MG63 (cell line): ENCODE results near the gene BHLHA15. TPM values are rescaled to one million over a fixed set of nuclear protein-coding genes. Genes with fewer than 3 reads are reported as not detected.

Experiments used
- DNase-seq: peaks from one replicate; pipeline ENCODE4 v3.0.0-alpha.2; 2020
- H3K27me3 ChIP-seq: fragments of 250-450 bp; sonication (Bioruptor Pico); 2 replicates; pipeline ENCODE4 v1.5.1; 2020; ENCODE audit warnings: mild to moderate bottlenecking, moderate library complexity
- H3K36me3 ChIP-seq: fragments of 250-450 bp; sonication (Bioruptor Pico); 2 replicates; pipeline ENCODE4 v1.5.1; 2020; ENCODE audit warnings: mild to moderate bottlenecking, moderate library complexity
- H3K4me3 ChIP-seq: fragments of 250-450 bp; sonication (Bioruptor Pico); 2 replicates; pipeline ENCODE4 v1.5.1; 2020; ENCODE audit warnings: mild to moderate bottlenecking, moderate library complexity
- H3K9me3 ChIP-seq: fragments of 250-450 bp; sonication (Bioruptor Pico); 2 replicates; pipeline ENCODE4 v1.5.1; 2020; ENCODE audit warnings: mild to moderate bottlenecking, moderate library complexity
- total RNA-seq: library from RNA; depleted of rRNA; stranded (reverse); fragments of >200 nt; shearing (Covaris generic); gene quantifications from 2 replicates; pipeline ENCODE4 v1.2.3, GENCODE V29; 2014; ENCODE audit warnings: low replicate concordance

The BHLHA15 gene
- total RNA-seq, 1 experiment from 2014 or later, result not detected

DNA sequence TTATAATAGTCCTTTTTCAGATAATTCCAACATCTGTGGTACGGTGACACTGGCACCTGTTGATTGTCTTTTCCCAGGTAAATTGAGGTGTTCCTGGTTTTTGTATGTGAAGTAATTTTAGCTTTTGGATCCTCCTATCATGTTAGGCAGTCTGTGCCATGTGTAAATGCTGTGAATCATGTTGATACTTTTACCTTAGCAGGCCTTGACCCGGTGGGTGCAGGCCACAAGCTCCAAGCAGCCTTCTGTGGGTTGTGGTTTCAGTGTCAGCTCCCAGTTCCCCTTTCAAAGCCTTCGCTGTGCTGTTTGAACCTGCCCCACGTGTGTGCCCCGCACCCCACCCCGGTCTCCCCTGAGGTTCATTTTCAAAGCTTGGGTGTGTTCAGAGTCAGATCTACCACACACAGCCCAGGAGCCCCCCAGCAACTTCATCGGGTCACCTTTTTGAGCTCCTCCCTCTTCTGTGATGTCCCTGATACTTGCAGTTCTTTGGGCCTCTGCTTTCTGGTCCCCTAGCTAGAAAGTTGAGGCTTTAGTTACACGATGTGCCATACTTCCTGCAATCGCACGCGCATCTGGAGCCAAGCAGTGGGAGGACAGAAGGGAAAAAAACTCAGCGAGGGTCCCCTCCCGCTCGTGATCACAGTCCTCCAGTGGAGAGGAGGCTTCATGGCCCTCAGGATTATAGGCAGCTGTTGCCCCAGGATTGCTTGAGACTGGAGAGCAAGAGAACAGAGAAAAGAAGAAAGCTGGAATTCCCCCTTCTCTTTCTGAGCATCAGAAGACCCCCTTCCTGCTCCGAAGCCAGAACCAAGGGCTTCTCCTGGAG lies 8.7 kb upstream of the BHLHA15 start:
- Histone ChIP-seq H3K9me3 (no peaks in the 10 kb centered on the region), H3K27me3 (no peaks in the 10 kb centered on the region), H3K4me3 (no peak overlapping the region), H3K36me3 (no peaks in the 10 kb centered on the region)
- no peak for DNase-seq

DNA sequence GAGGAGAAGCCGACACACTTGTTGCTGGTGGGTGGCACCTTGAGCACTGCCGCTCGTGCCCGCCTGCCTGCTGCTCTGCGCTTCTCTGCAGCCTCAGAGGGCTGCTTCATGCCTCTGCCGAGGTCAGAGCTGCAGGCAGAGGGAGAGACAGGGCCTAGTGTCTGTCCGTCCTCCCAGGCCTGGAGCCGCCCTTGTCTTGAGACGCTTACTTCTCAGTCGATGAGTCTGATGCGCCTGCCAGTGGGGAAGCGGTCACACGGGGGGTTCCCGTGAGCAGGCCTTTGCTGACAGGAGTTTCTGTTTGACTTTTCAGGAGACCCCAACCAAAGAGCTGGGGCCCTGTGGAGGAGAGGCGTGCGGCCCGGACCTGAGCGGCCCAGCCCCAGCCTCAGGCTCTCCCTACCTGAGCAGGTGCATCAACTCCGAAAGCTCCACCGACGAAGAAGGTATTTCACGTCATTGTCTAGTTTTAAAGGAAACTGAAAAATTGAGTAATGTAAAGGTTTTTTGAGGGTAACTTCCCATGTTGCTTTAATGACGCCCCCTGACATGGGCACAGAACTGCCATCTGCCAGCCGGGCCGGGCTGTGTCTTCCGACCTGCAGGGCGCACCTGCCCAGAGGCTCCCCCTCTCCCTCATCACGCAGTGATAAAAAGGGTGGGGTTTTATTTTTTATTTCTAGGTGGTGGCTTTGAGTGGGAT lies 7.8 kb upstream of the BHLHA15 start:
- no peaks in the 10 kb centered on the region for H3K27me3 ChIP-seq
- no peaks in the 10 kb centered on the region for H3K36me3 ChIP-seq
- no peaks in the 10 kb centered on the region for H3K9me3 ChIP-seq
- DNase-seq, result no peak
- H3K4me3 ChIP-seq, result no peak overlapping the region

DNA sequence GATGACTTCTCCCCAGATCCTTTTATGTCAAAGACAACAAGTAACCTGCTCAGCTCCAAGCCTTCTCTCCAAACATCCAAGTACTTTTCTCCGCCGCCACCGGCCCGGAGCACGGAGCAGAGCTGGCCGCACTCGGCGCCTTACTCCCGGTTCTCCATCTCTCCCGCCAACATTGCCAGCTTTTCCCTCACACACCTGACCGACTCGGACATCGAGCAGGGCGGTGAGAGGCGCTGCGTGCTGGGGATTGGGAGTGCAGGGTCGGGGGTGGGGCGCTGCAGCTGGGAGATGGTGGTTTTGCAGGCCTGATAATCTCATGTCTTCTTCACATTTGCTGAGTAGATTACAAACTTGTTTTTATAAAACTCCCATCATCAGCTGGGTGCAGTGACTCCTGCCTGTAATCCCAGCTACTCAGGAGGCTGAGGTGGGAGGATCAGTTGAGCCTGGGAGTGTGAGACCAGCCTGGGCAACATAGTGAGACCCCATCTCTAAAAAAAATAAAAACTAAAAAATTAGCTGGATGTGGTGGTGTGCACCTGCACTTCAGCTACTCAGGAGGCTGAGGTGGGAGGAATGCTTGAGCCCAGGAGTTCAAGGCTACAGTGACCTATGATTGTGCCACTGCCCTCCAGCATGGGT lies 7.2 kb upstream of the BHLHA15 start:
- DNase-seq, result no peak
- Histone ChIP-seq H3K9me3 (no peaks in the 10 kb centered on the region), H3K27me3 (no peaks in the 10 kb centered on the region), H3K4me3 (no peak overlapping the region), H3K36me3 (no peaks in the 10 kb centered on the region)

DNA sequence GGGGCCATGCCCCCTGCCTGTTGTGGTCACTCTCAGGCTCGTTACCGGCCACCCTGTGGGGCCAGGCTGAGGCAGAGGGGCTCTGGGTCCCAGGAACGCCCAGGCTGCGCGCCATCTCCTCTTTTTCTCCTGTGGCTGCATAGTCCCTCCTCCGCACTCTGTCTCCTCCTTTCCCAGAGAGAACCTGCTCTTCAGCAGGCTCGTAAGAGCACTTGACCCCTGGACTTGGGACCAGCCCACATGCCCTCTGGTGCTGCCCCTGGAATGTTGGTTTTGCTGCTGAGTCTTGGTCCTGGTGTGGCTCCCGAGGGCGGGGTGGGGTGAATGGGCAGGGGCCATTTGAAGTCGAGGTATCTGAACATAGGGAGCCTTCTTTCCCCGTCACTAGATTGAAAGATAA lies 6.6 kb upstream of the BHLHA15 start:
- H3K36me3 ChIP-seq, result no peaks in the 10 kb centered on the region

DNA sequence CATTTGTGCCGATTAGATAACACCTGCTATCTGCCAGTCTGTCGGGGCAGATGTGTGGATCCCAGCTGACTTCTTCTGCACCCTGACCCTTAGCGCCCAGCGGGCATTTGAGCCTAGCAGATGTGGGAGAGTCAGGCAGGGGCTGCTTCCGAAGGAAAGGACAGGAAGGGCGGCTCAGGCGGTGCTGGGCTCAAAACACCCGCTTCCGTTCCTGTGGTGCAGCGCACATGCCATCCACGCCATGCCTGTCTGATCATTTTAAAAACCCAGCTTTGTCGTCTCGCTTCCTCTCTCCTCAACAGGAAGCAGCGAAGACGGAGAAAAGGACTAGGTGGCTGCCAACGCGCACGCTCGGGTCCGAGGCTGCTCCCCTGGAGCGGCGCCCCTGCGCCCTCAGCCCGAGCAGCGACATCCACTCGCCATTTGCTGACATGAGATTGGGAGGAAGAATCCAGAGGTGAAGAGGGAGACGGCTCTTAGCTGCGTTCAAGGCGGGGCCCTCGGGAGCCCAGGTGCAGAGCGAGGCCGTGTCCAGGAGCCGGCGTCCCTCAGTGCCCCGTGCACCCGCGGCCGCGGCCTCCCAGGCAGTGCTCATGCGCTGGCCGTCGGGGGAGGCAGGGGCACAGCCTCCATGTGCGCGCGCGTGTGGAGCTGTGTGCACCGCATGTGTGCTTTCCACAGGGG lies 5.9 kb upstream of the BHLHA15 start:
- H3K36me3 ChIP-seq, result no peaks in the 10 kb centered on the region
- DNase-seq, result no peak
- H3K9me3 ChIP-seq, result no peaks in the 10 kb centered on the region

More for the DNA sequence above, 6.6 kb upstream of the BHLHA15 start:
- no peaks in the 10 kb centered on the region for H3K27me3 ChIP-seq
- no peak for DNase-seq
- H3K9me3 ChIP-seq, result no peaks in the 10 kb centered on the region
- no peak overlapping the region for H3K4me3 ChIP-seq

DNA sequence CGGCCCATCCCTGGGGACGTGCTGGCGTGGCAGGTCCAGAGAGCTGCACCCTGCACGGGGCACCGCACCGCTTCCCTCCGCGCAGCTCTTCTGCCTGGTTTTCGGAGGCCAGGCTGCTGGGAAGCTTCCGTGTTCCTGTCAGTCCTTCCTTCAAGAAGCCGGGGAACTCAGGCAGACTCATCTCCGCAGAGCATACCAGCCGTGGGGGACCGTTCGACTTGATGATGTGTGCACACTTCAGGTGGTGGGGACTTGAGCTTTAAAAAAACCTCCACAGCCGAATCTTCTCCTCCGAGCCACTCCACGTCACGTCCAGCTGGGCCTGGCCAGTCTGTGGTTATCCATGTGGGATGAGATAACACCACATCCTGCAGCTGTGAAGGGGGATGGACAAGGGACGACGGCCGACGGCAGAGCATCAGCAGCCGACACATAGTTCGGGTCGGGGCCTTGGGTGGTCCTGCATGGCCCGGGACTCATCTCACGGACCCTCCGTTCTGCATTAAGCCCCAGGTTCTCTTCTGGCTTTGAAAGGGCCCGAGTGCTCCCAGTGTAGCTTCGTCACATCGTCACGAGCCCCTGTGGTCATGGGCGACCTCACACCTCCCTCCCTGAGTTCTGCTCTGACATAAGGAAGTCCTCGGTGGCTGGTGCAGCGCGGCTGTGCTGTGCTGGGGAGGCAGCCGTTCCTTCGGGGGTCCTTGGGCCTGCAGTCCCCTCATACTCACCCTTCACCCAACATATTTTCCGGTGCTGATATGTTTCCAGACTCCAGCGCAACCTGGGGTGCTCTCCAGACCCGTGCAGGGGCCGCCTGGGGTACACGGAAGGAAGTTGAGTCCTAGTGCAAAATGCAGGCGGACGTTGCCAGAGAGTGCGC lies 4.5 kb upstream of the BHLHA15 start:
- Histone ChIP-seq H3K4me3 (no peak overlapping the region), H3K36me3 (no peaks in the 10 kb centered on the region), H3K9me3 (no peaks in the 10 kb centered on the region), H3K27me3 (no peaks in the 10 kb centered on the region)
- no peak for DNase-seq

More for the DNA sequence above, 5.9 kb upstream of the BHLHA15 start:
- no peaks in the 10 kb centered on the region for H3K27me3 ChIP-seq
- no peak overlapping the region for H3K4me3 ChIP-seq

DNA sequence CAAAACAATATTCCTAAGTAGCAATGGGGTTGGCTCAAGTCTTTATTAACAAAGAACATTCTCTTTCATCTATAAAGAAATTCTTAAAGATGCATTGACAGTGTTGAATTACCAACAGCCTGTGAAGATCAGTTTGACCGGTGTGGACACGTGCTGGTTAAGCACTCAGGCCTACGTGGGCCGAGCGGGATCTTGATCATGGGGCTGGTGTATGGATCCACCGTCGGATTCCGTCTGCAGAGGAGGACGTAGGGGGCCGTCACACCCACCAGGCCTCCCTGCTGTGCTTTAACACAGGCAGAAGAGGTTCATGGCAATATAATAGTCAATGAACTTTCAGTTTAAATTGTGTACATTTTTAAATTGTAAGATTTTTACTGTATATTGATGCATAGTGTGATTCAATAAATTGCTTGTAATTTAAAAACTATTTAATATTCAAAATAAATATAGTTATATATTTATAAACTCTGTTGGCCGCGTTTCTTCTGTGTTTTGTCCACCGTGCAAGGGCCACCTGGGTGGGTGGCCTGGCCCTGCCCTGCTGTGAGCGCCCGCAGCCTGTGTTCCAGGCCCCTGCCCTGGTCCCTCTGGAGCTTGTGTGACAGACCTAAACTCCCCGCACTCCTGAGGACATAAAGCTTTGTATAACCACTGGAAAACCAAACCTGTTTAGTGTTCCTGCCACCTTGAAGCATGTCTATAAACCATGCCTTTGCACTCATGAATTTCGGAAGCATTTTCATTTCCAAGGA lies 1.9 kb upstream of the BHLHA15 start:
- no peak for DNase-seq
- Histone ChIP-seq H3K36me3 (no peaks in the 10 kb centered on the region), H3K9me3 (no peaks in the 10 kb centered on the region), H3K27me3 (no peaks in the 10 kb centered on the region), H3K4me3 (no peak overlapping the region)

DNA sequence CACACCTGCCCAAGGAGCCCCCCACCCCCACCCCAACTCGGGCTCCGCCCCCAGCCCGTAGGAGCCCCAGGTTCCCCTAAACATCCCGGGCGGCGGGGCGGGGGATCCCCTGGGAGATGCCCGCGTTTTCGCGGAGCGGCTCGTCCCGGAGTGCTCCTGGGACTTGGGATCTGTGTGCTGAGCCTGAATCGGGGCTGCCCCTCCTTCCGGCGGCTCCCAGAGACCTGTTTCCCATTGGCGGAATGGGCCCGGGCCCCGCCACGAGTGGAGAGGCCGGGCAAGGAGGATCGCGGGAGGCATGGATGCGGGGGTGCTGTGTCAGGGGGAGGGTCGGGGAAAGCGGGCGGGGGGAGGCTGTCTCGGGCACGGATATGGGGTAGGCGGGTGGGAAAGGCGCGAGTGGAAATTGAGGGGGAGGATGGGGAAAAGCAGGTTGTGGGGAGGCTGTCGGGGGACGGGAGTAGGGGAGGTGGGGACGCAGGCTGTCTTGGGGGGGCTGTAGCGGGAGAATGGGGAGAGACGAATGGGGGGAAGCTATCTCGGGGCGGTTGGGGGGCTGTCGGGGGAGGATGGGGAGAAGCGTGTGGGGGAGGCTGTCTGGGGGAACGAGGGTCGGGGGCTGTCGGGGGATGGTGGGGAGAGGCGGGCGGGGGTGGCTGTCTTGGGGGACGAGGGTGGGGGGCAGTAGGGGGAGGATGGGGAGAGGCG lies 572 bp upstream of the BHLHA15 start:
- Histone ChIP-seq H3K9me3 (no peaks in the 10 kb centered on the region), H3K27me3 (no peaks in the 10 kb centered on the region), H3K36me3 (no peaks in the 10 kb centered on the region), H3K4me3 (no peak overlapping the region)
- DNase-seq, result no peak

DNA sequence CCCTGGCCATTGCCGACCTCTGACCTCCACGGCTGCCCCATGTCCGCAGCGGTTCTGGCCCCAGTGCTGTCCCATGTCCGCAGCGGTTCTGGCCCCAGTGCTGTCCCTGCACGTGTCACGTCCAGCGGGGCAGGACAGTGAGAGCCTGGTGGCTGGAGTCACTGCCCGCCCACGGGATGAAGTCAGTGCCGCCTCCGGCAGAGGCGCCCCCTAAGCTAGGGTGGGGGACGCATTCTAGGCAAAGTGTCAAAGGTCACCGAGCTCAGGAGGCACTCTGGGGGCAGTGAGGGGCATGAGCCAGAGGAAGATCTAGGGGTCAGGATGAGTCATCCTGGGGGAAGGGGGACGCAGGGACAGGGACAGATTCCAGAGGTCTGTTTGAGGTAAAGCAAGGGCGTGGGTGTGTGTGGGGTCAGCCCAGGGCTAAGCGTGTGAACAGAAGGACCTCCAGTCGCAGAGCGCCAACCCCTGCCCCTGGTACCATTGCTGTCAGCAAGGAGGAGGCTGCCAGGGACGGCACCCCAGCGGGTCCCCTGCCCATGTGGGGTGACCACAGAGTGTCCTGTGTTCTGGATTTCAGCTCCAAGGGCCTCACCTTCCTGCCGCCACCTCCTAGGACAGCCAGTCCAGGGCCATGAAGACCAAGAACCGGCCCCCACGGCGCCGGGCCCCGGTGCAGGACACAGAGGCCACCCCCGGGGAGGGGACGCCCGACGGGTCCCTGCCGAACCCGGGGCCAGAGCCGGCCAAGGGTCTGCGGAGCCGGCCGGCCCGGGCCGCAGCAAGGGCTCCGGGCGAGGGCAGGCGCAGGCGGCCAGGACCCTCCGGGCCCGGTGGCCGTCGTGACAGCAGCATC lies 665 bp downstream of the BHLHA15 start:
- Histone ChIP-seq H3K4me3 (no peak overlapping the region), H3K27me3 (no peaks in the 10 kb centered on the region)

DNA sequence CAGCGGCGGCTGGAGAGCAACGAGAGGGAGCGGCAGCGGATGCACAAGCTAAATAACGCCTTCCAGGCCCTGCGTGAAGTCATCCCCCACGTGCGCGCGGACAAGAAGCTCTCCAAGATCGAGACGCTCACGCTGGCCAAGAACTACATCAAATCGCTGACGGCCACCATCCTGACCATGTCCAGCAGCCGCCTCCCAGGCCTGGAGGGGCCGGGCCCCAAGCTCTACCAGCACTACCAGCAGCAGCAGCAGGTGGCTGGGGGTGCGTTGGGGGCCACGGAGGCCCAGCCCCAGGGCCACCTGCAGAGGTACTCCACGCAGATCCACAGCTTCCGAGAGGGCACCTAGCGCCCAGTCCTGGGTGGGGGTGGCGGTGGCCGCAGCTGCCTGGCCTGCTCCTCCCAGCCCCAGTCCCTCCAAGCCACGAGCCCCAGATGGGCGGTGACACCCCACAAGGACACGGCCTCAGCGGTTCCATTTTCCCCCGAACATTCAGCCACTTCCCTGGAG lies 1.3 kb downstream of the BHLHA15 start:
- H3K27me3 ChIP-seq, result no peaks in the 10 kb centered on the region
- no peaks in the 10 kb centered on the region for H3K9me3 ChIP-seq
- DNase-seq, result no peak
- no peak overlapping the region for H3K4me3 ChIP-seq
- H3K36me3 ChIP-seq, result no peaks in the 10 kb centered on the region

More for the DNA sequence above, 665 bp downstream of the BHLHA15 start:
- DNase-seq, result no peak
- H3K9me3 ChIP-seq, result no peaks in the 10 kb centered on the region
- H3K36me3 ChIP-seq, result no peaks in the 10 kb centered on the region

DNA sequence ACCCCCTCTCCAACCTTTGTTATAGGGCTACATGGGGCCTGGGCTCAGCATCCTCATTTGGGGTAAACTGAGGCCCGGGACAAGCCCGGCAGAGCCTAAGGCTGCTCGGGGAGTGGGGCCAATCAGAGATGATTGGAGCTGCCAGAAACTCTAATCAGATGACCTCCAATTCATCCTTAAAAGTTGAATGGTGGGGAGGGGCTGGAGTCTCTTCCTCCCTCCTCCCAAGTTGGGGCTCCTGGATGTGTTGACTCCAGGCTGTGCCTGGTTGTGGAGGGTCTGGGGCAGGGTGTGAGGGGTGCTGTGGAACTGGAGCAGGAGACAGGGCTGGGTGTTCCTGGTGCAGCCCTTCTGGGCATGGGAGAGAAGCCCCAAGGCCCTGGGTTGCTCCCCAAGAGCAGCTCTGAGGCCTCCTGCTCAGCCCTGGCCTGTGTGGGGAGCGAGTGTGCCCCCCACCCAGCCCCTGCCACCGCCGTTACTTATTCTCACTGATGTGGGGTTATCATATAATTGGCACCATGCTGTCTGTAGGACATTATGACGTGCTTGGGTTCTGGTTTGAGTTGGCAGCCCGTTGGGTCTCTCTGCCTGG lies 2.2 kb downstream of the BHLHA15 start:
- DNase-seq, result no peak
- no peaks in the 10 kb centered on the region for H3K27me3 ChIP-seq
- H3K4me3 ChIP-seq, result no peak overlapping the region
- H3K9me3 ChIP-seq, result no peaks in the 10 kb centered on the region
- H3K36me3 ChIP-seq, result no peaks in the 10 kb centered on the region

DNA sequence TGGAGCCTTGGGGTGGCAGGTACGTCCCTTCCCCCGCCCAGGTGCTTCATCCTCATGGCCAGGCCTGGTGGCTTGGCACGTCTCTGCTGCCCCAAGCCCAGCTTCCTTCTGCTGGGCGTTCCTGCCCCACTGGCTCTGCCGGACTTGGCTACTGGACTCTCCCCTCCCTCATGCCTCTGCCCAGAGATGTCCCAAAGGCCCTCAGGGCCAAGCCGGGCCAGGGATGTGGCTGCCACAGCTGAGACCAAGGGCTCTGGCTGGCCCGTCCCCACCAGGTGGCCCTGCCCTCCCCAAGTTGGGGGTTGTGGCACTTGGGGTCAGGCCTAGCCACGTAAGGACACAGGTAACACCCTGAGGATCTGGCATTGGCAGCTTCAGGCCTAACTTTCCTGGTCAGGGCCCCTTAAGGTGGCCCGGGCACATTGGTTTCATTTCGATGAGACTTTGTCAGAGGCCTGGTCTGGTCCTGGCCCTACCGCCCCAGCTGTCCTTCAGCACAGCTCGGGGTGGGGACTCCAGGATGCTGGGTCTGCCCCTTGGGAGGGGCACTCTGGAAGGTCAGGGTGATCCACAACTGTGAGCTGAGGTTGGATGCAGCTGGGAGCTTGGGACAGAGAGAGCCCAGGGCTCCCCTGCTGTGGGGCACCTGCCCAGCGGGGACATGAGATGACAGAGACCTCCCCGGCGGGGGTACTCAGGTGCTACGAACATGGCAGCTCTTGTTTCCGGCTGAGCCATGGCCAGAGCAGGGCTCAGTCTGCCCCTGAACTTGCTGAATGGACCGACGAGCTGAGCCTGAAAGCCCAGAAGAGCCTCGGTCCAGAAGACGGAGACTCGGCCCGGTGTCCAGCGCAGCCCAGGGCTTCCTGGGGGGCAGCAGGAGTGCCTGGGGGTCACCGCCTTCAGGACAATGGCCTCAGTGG lies 2.9 kb downstream of the BHLHA15 start:
- H3K27me3 ChIP-seq, result no peaks in the 10 kb centered on the region
- no peaks in the 10 kb centered on the region for H3K36me3 ChIP-seq
- no peak for DNase-seq
- no peak overlapping the region for H3K4me3 ChIP-seq
- no peaks in the 10 kb centered on the region for H3K9me3 ChIP-seq

DNA sequence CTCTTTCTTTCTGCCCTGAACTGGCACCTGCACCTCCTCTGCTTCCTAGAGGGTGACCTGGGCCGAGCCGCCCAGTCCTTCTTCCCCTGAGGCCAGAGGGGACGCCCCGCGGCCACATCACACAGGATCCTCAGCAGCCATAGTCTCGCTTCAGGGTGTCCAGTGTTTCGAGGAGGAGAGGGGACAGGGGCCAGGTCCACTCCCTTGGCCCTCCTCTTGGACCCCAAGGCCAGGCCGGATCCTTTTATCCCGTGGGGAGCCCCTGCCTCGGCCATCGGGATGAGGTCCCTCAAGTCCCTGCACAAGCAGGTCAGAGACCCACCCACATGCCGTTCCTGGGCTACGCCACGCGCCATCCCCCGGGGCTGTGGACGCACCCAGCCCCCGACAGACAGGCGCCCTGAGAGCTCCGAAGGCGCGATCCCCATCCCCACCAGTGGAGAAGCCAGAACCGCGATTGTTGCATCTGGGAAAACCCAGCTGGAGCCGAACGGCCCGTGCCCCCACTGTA lies 3.6 kb downstream of the BHLHA15 start:
- no peak overlapping the region for H3K4me3 ChIP-seq
- DNase-seq, result no peak
- no peaks in the 10 kb centered on the region for H3K36me3 ChIP-seq
- no peaks in the 10 kb centered on the region for H3K27me3 ChIP-seq
- no peaks in the 10 kb centered on the region for H3K9me3 ChIP-seq
